Measurements from ENCODE around the gene SLC16A9.
"Not testable (repeated sequence)": the region's sequence is repeated elsewhere in the genome, so short reads cannot be mapped to it uniquely, and the experiment has no call there.

- TF ChIP-seq CTCF, POLR2A (IDR thresholded peaks at IDR 0.05): not testable (repeated sequence)
These were observed 68.0 kb downstream of the SLC16A9 start for GRCh38 chr10:59641688-59642087.

Measured in thyroid gland (tissue), 4 donors.